ENCODE data around the gene RPL18.

GRCh38 chr19:48607359-48607755, 11.6 kb downstream of the RPL18 start:
- no peak for TF ChIP-seq RXRA (IDR thresholded peaks at IDR 0.05)
- no peak for TF ChIP-seq CTCF (IDR thresholded peaks at IDR 0.05; ENCODE audit: low read depth, low read length, missing input control)
- TF ChIP-seq FOXA1 (IDR thresholded peaks at IDR 0.05) = no peak
- no peak for TF ChIP-seq SP1 (IDR thresholded peaks at IDR 0.05)
- no peak for TF ChIP-seq ATF3 (IDR thresholded peaks at IDR 0.05)
- no peak for TF ChIP-seq HNF4G (IDR thresholded peaks at IDR 0.05)
- no peak for TF ChIP-seq REST (IDR thresholded peaks at IDR 0.05)
- TF ChIP-seq TAF1 (conservative IDR thresholded peaks at IDR 0.05) = no peak
- TF ChIP-seq NR2F2 (IDR thresholded peaks at IDR 0.05) = no peak
- TF ChIP-seq RAD21 (IDR thresholded peaks at IDR 0.05) = no peak
- TF ChIP-seq YY1 (IDR thresholded peaks at IDR 0.05) = no peak
- no peak for TF ChIP-seq EGR1 (IDR thresholded peaks at IDR 0.05; ENCODE audit: low read depth in 2 of 2)
- no peak for TF ChIP-seq JUND (IDR thresholded peaks at IDR 0.05)
